NCI-H526 treated with DMSO at 0.1 percent for 48 hours (cell line): Measurements from ENCODE around the gene UBE2L5.
A peak's percentile ranks its signal among the peaks of the same experiment; 100 is the strongest.

Experiments used
- DNase-seq: peaks from one replicate; lab custom pipeline; 2025; lab: John Stamatoyannopoulos, UW

UBE2L5 gene

GRCh38 chr13:30422054-30422839 lies at the start of gene UBE2L5:
Gene UBE2L5 (plus strand): TSS chr13:30422493. CDS start chr13:30427991, 5,498 bp downstream.
- peak; percentile 78 for DNase-seq

- no peak for DNase-seq
These were observed 48.6 kb upstream of the UBE2L5 start for GRCh38 chr13:30373727-30374126.

GRCh38 chr13:30375265-30375835 lies 46.9 kb upstream of the UBE2L5 start:
- no peak for DNase-seq

GRCh38 chr13:30376426-30377311 lies 45.6 kb upstream of the UBE2L5 start:
- DNase-seq, result peak; percentile 26

GRCh38 chr13:30377312-30377685 lies 45.0 kb upstream of the UBE2L5 start:
- DNase-seq, result no peak

GRCh38 chr13:30378191-30378590 lies 44.1 kb upstream of the UBE2L5 start:
- DNase-seq, result no peak

- no peak for DNase-seq
These were observed 41.2 kb upstream of the UBE2L5 start for GRCh38 chr13:30381049-30381448.

GRCh38 chr13:30382836-30383525 lies 39.3 kb upstream of the UBE2L5 start:
- no peak for DNase-seq

GRCh38 chr13:30388406-30389283 lies 33.6 kb upstream of the UBE2L5 start:
- no peak for DNase-seq

GRCh38 chr13:30391956-30392680 lies 30.2 kb upstream of the UBE2L5 start:
- DNase-seq, result no peak

- DNase-seq, result no peak
These were observed 29.6 kb upstream of the UBE2L5 start for GRCh38 chr13:30392681-30393045.

- no peak for DNase-seq
These were observed 27.5 kb upstream of the UBE2L5 start for GRCh38 chr13:30394751-30395191.

- DNase-seq, result peak; percentile 97
These were observed 26.8 kb upstream of the UBE2L5 start for GRCh38 chr13:30395192-30396158.

- DNase-seq, result peak; percentile 47
These were observed 25.7 kb upstream of the UBE2L5 start for GRCh38 chr13:30396434-30397075.

- DNase-seq, result no peak
These were observed 23.7 kb upstream of the UBE2L5 start for GRCh38 chr13:30398601-30399072.

GRCh38 chr13:30400376-30400775 lies 21.9 kb upstream of the UBE2L5 start:
- DNase-seq, result no peak

- DNase-seq, result no peak
These were observed 20.9 kb upstream of the UBE2L5 start for GRCh38 chr13:30401347-30401746.

GRCh38 chr13:30403456-30403855 lies 18.8 kb upstream of the UBE2L5 start:
- DNase-seq, result no peak

- DNase-seq, result no peak
These were observed 18.1 kb upstream of the UBE2L5 start for GRCh38 chr13:30404207-30404606.
